ENCODE results near the gene VIPAS39. TPM values are rescaled to one million over a fixed set of nuclear protein-coding genes. Genes with fewer than 3 reads are reported as not detected.

Gene VIPAS39
- total RNA-seq, 1 donor from 2014 or later, result 23.4 TPM

DNA sequence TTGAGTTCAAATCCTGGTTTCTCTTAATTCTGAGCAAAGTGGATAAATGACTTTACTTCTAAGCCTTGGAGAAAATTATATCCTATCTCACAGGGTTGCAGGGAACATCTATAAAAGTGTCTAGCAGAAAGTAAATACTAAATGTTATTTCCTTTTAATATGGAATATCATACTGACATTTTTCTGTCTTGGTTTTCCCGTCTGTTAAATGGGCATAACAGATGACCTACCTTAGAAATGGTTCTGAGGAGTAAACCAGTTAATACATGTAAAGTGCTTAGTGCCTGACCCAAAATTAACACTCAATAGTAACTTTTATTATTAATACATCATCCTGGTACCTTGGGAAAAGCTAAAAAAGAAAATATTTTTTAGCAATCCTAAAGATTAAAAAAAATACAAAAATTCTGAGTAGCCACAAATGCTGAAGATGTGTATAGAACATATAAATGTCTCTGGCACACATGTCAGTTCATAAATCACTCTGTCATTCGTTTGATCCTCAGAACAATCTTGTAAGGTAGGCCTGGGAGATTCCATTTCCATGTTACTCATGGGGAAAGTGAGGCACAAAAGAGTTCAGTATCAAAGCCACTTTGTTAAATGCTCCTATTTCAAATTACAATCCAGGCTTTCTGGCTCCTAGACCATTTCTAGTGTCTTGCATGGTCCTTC, 1.3 kb downstream of the VIPAS39 start:
- TF ChIP-seq CTCF (IDR thresholded peaks at IDR 0.05; ENCODE audit: insufficient read depth, low read length, poor library complexity, severe bottlenecking), result no peak
- peak overlapping the region; percentile 88 for H3K4me3 ChIP-seq (ENCODE audit: low read depth, low read length)
- no peaks in the 10 kb centered on the region for H3K36me3 ChIP-seq (ENCODE audit: control insufficient read depth, insufficient read depth, low read length)
- no peak for DNase-seq (ENCODE audit: low read depth)
- H3K27me3 ChIP-seq (ENCODE audit: control insufficient read depth, insufficient read depth, low read length), result no peaks in the 10 kb centered on the region

DNA sequence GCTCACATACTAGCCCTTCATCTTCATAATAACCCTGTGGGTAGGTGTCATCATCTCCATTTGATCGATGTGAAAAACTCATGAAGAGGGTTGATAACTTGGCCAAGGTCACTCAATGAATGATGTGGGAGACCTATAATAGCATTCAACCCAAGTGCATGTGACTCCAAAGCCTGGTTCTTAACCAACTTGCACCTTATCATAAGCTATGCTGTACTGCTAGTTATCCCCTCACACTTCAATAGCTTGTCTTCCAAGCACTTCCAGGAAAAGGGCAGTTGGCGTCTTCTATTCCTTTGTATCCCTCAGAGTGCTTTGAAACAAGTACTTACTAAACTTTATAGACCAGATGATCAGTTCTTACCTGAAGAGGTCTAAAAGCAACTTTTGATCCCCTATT, 15.2 kb downstream of the VIPAS39 start:
- H3K36me3 ChIP-seq (ENCODE audit: control insufficient read depth, insufficient read depth, low read length), result peaks cover 3% of the 10 kb centered on the region

DNA sequence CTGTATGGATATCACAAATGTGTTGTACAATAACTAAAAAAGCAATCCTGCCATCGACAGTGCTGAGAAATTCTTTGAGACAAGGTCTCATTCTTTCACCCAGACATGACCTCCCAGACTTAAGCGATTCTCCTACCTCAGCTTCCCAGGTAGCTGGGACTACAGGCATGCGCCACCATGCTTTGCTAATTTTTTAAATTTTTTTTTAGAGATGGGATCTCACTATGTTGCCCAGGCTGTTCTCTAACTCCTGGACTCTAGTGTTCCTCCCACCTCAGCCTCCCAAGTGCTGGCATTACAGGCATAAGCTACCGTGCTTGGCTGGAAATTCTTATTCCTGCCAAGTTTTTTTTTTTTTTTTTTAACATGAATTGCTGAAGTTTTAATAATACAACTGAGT, 17.5 kb downstream of the VIPAS39 start:
- Histone ChIP-seq H3K27me3 (ENCODE audit: control insufficient read depth, insufficient read depth, low read length) (no peaks in the 10 kb centered on the region), H3K4me3 (ENCODE audit: low read depth, low read length) (no peak overlapping the region), H3K36me3 (ENCODE audit: control insufficient read depth, insufficient read depth, low read length) (peaks cover 3% of the 10 kb centered on the region)
- no peak for TF ChIP-seq CTCF (IDR thresholded peaks at IDR 0.05; ENCODE audit: insufficient read depth, low read length, poor library complexity, severe bottlenecking)
- no peak for DNase-seq (ENCODE audit: low read depth)

More for the DNA sequence above, 15.2 kb downstream of the VIPAS39 start:
- no peak for TF ChIP-seq CTCF (IDR thresholded peaks at IDR 0.05; ENCODE audit: insufficient read depth, low read length, poor library complexity, severe bottlenecking)
- Histone ChIP-seq H3K27me3 (ENCODE audit: control insufficient read depth, insufficient read depth, low read length) (no peaks in the 10 kb centered on the region), H3K4me3 (ENCODE audit: low read depth, low read length) (no peak overlapping the region)
- DNase-seq (ENCODE audit: low read depth), result no peak

GRCh38 chr14:77438596-77438995, 18.8 kb downstream of the VIPAS39 start:
- no peak for TF ChIP-seq CTCF (IDR thresholded peaks at IDR 0.05; ENCODE audit: insufficient read depth, low read length, poor library complexity, severe bottlenecking)
- H3K27me3 ChIP-seq (ENCODE audit: control insufficient read depth, insufficient read depth, low read length), result no peaks in the 10 kb centered on the region
- H3K4me3 ChIP-seq (ENCODE audit: low read depth, low read length), result no peak overlapping the region
- peaks cover 3% of the 10 kb centered on the region for H3K36me3 ChIP-seq (ENCODE audit: control insufficient read depth, insufficient read depth, low read length)
- no peak for DNase-seq (ENCODE audit: low read depth)

- H3K36me3 ChIP-seq (ENCODE audit: control insufficient read depth, insufficient read depth, low read length), result no peaks in the 10 kb centered on the region
- DNase-seq (ENCODE audit: low read depth), result no peak
- no peak for TF ChIP-seq CTCF (IDR thresholded peaks at IDR 0.05; ENCODE audit: insufficient read depth, low read length, poor library complexity, severe bottlenecking)
Measured at GRCh38 chr14:77436042-77436441, 21.4 kb downstream of the VIPAS39 start.

DNA sequence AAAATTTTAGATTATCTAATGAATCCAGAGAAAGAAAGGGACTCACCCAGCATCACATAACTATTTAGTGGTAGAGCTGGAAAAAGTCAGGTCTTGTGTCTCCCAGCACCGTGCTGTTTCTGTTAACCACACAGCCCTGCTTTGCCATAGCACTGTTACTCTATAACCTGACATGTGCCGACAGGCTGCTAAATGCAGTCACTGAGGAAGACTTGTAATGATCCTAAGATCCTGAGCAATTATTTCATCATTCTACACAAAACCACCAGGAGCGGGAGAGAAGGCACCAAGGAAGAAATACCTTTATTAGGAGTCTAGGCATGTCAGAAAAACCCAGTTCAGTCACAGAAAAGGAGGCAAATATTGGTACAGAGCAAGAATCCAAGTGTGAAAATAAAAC, 31.0 kb downstream of the VIPAS39 start:
- DNase-seq (ENCODE audit: low read depth), result no peak
- H3K4me3 ChIP-seq (ENCODE audit: low read depth, low read length), result no peak overlapping the region
- peaks cover 4% of the 10 kb centered on the region for H3K36me3 ChIP-seq (ENCODE audit: control insufficient read depth, insufficient read depth, low read length)
- TF ChIP-seq CTCF (IDR thresholded peaks at IDR 0.05; ENCODE audit: insufficient read depth, low read length, poor library complexity, severe bottlenecking), result no peak
- H3K27me3 ChIP-seq (ENCODE audit: control insufficient read depth, insufficient read depth, low read length), result no peaks in the 10 kb centered on the region

More at GRCh38 chr14:77436042-77436441, 21.4 kb downstream of the VIPAS39 start:
- Histone ChIP-seq H3K27me3 (ENCODE audit: control insufficient read depth, insufficient read depth, low read length) (no peaks in the 10 kb centered on the region), H3K4me3 (ENCODE audit: low read depth, low read length) (no peak overlapping the region)

Measured in kidney epithelial cell (primary cell).